SK-N-SH treated with all-trans-retinoic acid at 6 μM for 48 hours (cell line): ENCODE measurements around the gene SYNE2.

Experiments
- ATAC-seq: fragments of 200-7000 bp; cut with Tn5 transposase; 3 replicates; pipeline ENCODE4 v1.9.1; 2020; ENCODE audit warnings: mild to moderate bottlenecking, moderate library complexity
- ARNTL ChIP-seq: fragments of 450-650 bp; formaldehyde crosslinking; IDR thresholded peaks from 2 replicates; pipeline ENCODE4 v1.5.0; 2020; ENCODE audit warnings: low read depth, mild to moderate bottlenecking, moderate library complexity, borderline replicate concordance
- BACH2 ChIP-seq: fragments of 250-450 bp; sonication (Bioruptor Pico); IDR thresholded peaks from 2 replicates; pipeline ENCODE4 v1.9.0; 2021; ENCODE audit warnings: mild to moderate bottlenecking, borderline replicate concordance
- CSDC2 ChIP-seq: fragments of 250-450 bp; sonication (Bioruptor Pico); IDR thresholded peaks from 2 replicates; pipeline ENCODE4 v1.5.0; 2020; ENCODE audit warnings: mild to moderate bottlenecking, moderate library complexity
- ESRRG ChIP-seq: fragments of 250-450 bp; sonication (Bioruptor Pico); IDR thresholded peaks from 2 replicates; pipeline ENCODE4 v1.6.1; 2021; ENCODE audit warnings: mild to moderate bottlenecking
- GLIS3 ChIP-seq: fragments of 250-450 bp; sonication (Bioruptor Pico); IDR thresholded peaks from 2 replicates; pipeline ENCODE4 v1.5.0; 2020; ENCODE audit warnings: mild to moderate bottlenecking, moderate library complexity
- ISL1 ChIP-seq: fragments of 250-450 bp; sonication (Bioruptor Pico); IDR thresholded peaks from 2 replicates; pipeline ENCODE4 v2.1.2; 2022; ENCODE audit warnings: mild to moderate bottlenecking, moderate library complexity
- OSR1 ChIP-seq: fragments of 250-450 bp; sonication (Bioruptor Pico); IDR thresholded peaks from 2 replicates; pipeline ENCODE4 v1.8.0; 2022; ENCODE audit warnings: moderate library complexity, mild to moderate bottlenecking, inconsistent platforms
- PATZ1 ChIP-seq: fragments of 250-450 bp; sonication (Bioruptor Pico); IDR thresholded peaks from 2 replicates; pipeline ENCODE4 v1.8.0; 2020; ENCODE audit warnings: mild to moderate bottlenecking, moderate library complexity, borderline replicate concordance
- POU6F1 ChIP-seq: fragments of 250-450 bp; sonication (Bioruptor Pico); IDR thresholded peaks from 2 replicates; pipeline ENCODE4 v1.8.0; 2021; ENCODE audit warnings: low read depth, mild to moderate bottlenecking, moderate library complexity, borderline replicate concordance
- PPARA ChIP-seq: fragments of 250-450 bp; sonication (Bioruptor Pico); IDR thresholded peaks from 2 replicates; pipeline ENCODE4 v1.5.0; 2020; ENCODE audit warnings: mild to moderate bottlenecking, borderline replicate concordance
- RARB ChIP-seq: fragments of 250-450 bp; sonication (Bioruptor Pico); IDR thresholded peaks from 2 replicates; pipeline ENCODE4 v1.8.0; 2021; ENCODE audit warnings: mild to moderate bottlenecking, moderate library complexity
- SNAI2 ChIP-seq: fragments of 250-450 bp; sonication (Bioruptor Pico); IDR thresholded peaks from 2 replicates; pipeline ENCODE4 v1.5.0; 2020; ENCODE audit warnings: mild to moderate bottlenecking, moderate library complexity
- TCF4 ChIP-seq: fragments of 250-450 bp; sonication (Bioruptor Pico); IDR thresholded peaks from 2 replicates; pipeline ENCODE4 v1.8.0; 2021; ENCODE audit warnings: mild to moderate bottlenecking, moderate library complexity, borderline replicate concordance
- TOX ChIP-seq: fragments of 250-450 bp; sonication (Bioruptor Pico); IDR thresholded peaks from 2 replicates; pipeline ENCODE4 v1.8.0; 2021; ENCODE audit warnings: mild to moderate bottlenecking, moderate library complexity, borderline replicate concordance
- ZC3H10 ChIP-seq: fragments of 250-450 bp; sonication (Bioruptor Pico); IDR thresholded peaks from 2 replicates; pipeline ENCODE4 v1.5.1; 2021; ENCODE audit warnings: mild to moderate bottlenecking, moderate library complexity
- ZFP3 ChIP-seq: fragments of 250-450 bp; sonication (Bioruptor Pico); IDR thresholded peaks from 2 replicates; pipeline ENCODE4 v1.5.0; 2020; ENCODE audit warnings: mild to moderate bottlenecking, moderate library complexity
- ZFP30 ChIP-seq: fragments of 450-650 bp; formaldehyde crosslinking; IDR thresholded peaks from 2 replicates; pipeline ENCODE4 v1.5.0; 2022; ENCODE audit warnings: mild to moderate bottlenecking, moderate library complexity
- ZNF565 ChIP-seq: fragments of 450-650 bp; formaldehyde crosslinking; conservative IDR thresholded peaks from 2 replicates; pipeline ENCODE4 v1.5.0; 2020; ENCODE audit warnings: low read depth, mild to moderate bottlenecking, moderate library complexity
- ZNF8 ChIP-seq: fragments of 450-650 bp; formaldehyde crosslinking; IDR thresholded peaks from 2 replicates; pipeline ENCODE4 v1.5.0; 2020; ENCODE audit warnings: mild to moderate bottlenecking, moderate library complexity
- TF ChIP-seq, protein P1 (sequence below): fragments of 250-450 bp; sonication (Bioruptor Pico); IDR thresholded peaks from 2 replicates; pipeline ENCODE4 v1.5.1; 2021; ENCODE audit warnings: mild to moderate bottlenecking, moderate library complexity
- TF ChIP-seq, protein P2 (sequence below): fragments of 250-450 bp; sonication (Bioruptor Pico); IDR thresholded peaks from 2 replicates; pipeline ENCODE4 v1.5.0; 2020; ENCODE audit warnings: mild to moderate bottlenecking, moderate library complexity
- TF ChIP-seq, protein P3 (sequence below): fragments of 250-450 bp; sonication (Bioruptor Pico); IDR thresholded peaks from 2 replicates; pipeline ENCODE4 v1.5.1; 2020; ENCODE audit warnings: low read depth, mild to moderate bottlenecking, moderate library complexity

SYNE2 gene

GRCh38 chr14:64208981-64209380, 356.2 kb downstream of the SYNE2 start:
- TF ChIP-seq TCF4 (CRISPR knock-in tag) = no peak
- TF ChIP-seq TOX (CRISPR knock-in tag) = no peak
- TF ChIP-seq BACH2 (CRISPR knock-in tag) = no peak
- no peak for TF ChIP-seq PATZ1 (CRISPR knock-in tag)
- TF ChIP-seq CSDC2 (CRISPR knock-in tag) = no peak
- no peak for TF ChIP-seq RARB (CRISPR knock-in tag)
- TF ChIP-seq, protein P1, sequence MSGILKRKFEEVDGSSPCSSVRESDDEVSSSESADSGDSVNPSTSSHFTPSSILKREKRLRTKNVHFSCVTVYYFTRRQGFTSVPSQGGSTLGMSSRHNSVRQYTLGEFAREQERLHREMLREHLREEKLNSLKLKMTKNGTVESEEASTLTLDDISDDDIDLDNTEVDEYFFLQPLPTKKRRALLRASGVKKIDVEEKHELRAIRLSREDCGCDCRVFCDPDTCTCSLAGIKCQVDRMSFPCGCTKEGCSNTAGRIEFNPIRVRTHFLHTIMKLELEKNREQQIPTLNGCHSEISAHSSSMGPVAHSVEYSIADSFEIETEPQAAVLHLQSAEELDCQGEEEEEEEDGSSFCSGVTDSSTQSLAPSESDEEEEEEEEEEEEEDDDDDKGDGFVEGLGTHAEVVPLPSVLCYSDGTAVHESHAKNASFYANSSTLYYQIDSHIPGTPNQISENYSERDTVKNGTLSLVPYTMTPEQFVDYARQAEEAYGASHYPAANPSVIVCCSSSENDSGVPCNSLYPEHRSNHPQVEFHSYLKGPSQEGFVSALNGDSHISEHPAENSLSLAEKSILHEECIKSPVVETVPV (CRISPR knock-in tag) = no peak
- TF ChIP-seq ZNF565 (CRISPR knock-in tag) = no peak
- no peak for TF ChIP-seq OSR1 (CRISPR knock-in tag)
- TF ChIP-seq ESRRG (CRISPR knock-in tag) = no peak
- no peak for TF ChIP-seq PPARA (CRISPR knock-in tag)
- no peak for TF ChIP-seq GLIS3 (CRISPR knock-in tag)
- no peak for TF ChIP-seq ZFP3 (CRISPR knock-in tag)
- TF ChIP-seq ISL1 = no peak
- no peak for TF ChIP-seq ARNTL (CRISPR knock-in tag)
- TF ChIP-seq, protein P2, sequence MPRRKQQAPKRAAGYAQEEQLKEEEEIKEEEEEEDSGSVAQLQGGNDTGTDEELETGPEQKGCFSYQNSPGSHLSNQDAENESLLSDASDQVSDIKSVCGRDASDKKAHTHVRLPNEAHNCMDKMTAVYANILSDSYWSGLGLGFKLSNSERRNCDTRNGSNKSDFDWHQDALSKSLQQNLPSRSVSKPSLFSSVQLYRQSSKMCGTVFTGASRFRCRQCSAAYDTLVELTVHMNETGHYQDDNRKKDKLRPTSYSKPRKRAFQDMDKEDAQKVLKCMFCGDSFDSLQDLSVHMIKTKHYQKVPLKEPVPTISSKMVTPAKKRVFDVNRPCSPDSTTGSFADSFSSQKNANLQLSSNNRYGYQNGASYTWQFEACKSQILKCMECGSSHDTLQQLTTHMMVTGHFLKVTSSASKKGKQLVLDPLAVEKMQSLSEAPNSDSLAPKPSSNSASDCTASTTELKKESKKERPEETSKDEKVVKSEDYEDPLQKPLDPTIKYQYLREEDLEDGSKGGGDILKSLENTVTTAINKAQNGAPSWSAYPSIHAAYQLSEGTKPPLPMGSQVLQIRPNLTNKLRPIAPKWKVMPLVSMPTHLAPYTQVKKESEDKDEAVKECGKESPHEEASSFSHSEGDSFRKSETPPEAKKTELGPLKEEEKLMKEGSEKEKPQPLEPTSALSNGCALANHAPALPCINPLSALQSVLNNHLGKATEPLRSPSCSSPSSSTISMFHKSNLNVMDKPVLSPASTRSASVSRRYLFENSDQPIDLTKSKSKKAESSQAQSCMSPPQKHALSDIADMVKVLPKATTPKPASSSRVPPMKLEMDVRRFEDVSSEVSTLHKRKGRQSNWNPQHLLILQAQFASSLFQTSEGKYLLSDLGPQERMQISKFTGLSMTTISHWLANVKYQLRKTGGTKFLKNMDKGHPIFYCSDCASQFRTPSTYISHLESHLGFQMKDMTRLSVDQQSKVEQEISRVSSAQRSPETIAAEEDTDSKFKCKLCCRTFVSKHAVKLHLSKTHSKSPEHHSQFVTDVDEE = no peak
- TF ChIP-seq, all 23 proteins: peak for 0

DNA sequence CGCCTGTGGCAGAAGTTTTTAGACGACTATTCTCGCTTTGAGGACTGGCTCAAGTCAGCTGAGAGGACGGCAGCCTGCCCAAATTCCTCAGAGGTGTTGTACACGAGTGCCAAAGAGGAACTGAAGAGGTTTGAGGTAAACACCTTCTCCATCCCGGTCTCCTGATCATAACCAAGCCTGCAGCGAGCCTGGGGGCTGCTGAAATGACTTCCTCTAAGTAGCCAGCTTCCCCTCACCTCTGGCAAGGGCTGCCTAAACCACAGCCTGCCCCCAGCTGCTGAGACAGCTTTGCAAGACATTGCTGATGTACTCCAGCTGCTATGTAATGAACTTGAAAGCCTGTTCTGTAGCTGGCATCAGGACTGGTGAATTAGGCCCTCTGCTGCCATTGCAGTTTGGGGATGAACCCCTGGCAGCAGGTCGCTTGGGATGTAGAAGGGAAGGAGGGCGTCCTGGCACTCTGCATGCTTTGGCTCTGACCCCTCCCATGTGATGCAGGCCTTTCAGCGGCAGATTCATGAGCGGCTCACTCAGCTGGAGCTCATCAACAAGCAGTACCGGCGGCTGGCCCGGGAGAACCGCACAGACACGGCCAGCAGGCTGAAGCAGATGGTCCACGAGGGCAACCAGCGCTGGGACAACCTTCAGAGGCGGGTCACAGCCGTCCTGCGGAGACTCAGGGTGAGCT, 356.8 kb downstream of the SYNE2 start:
- no peak for TF ChIP-seq PATZ1 (CRISPR knock-in tag)
- TF ChIP-seq ESRRG (CRISPR knock-in tag) = no peak
- no peak for TF ChIP-seq BACH2 (CRISPR knock-in tag)
- no peak for TF ChIP-seq TOX (CRISPR knock-in tag)
- TF ChIP-seq, protein P3, sequence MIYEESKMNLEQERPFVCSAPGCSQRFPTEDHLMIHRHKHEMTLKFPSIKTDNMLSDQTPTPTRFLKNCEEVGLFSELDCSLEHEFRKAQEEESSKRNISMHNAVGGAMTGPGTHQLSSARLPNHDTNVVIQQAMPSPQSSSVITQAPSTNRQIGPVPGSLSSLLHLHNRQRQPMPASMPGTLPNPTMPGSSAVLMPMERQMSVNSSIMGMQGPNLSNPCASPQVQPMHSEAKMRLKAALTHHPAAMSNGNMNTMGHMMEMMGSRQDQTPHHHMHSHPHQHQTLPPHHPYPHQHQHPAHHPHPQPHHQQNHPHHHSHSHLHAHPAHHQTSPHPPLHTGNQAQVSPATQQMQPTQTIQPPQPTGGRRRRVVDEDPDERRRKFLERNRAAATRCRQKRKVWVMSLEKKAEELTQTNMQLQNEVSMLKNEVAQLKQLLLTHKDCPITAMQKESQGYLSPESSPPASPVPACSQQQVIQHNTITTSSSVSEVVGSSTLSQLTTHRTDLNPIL (CRISPR knock-in tag) = no peak
- no peak for TF ChIP-seq ZNF8
- TF ChIP-seq ZNF565 (CRISPR knock-in tag) = no peak
- no peak for TF ChIP-seq ARNTL (CRISPR knock-in tag)
- TF ChIP-seq ZFP30 = no peak
- no peak for TF ChIP-seq PPARA (CRISPR knock-in tag)
- TF ChIP-seq CSDC2 (CRISPR knock-in tag) = no peak
- TF ChIP-seq ZC3H10 (CRISPR knock-in tag) = no peak
- TF ChIP-seq, protein P2 = no peak
- TF ChIP-seq POU6F1 = no peak
- TF ChIP-seq OSR1 (CRISPR knock-in tag) = no peak
- no peak for TF ChIP-seq ISL1
- no peak for TF ChIP-seq SNAI2 (CRISPR knock-in tag)
- ATAC-seq = no peak

More at GRCh38 chr14:64208981-64209380, 356.2 kb downstream of the SYNE2 start:
- ATAC-seq = no peak
